Measurements from ENCODE around the gene MSL1.

MSL1 gene

GRCh38 chr17:40178021-40178601, 56.3 kb downstream of the MSL1 start:
- no peak for DNase-seq

GRCh38 chr17:40178660-40179059, 56.9 kb downstream of the MSL1 start:
- DNase-seq: no peak

GRCh38 chr17:40179923-40180659, 58.3 kb downstream of the MSL1 start:
- no peak for DNase-seq

GRCh38 chr17:40180694-40181093, 58.9 kb downstream of the MSL1 start:
- no peak for DNase-seq

GRCh38 chr17:40181205-40181604, 59.4 kb downstream of the MSL1 start:
- no peak for DNase-seq

GRCh38 chr17:40182606-40183005, 60.8 kb downstream of the MSL1 start:
- no peak for DNase-seq
